GM23338 (cell line): ENCODE results near the gene ITPR2. TPM values are rescaled to one million over a fixed set of nuclear protein-coding genes. Genes with fewer than 3 reads are reported as not detected.
"Not testable (repeated sequence)": the region's sequence is repeated elsewhere in the genome, so short reads cannot be mapped to it uniquely, and the experiment has no call there.

ENCODE experiments used
- ATAC-seq: fragments of 200-7000 bp; cut with Tn5 transposase; 3 replicates; pipeline ENCODE4 v1.9.1; 2020
- DNase-seq: peaks from one replicate; pipeline ENCODE4 v3.0.0-alpha.2; 2015; ENCODE audit warnings: low spot score
- H2AFZ ChIP-seq: fragments of 200-600 bp; sonication (generic); 2 replicates; pipeline ENCODE4 v1.8.0; 2016; ENCODE audit warnings: antibody characterized with exemption, mild to moderate bottlenecking, moderate library complexity
- H3F3A ChIP-seq: fragments of 200-600 bp; sonication (generic); replicated peaks from 2 replicates; pipeline ENCODE4 v1.8.0; 2017; ENCODE audit warnings: antibody characterized with exemption, mixed run types, low read depth
- H3K27ac ChIP-seq: fragments of 200-600 bp; sonication (generic); 2 replicates; pipeline ENCODE4 v1.6.1; 2016; ENCODE audit warnings: low read depth
- H3K27me3 ChIP-seq: fragments of 200-600 bp; sonication (generic); 2 replicates; pipeline ENCODE4 v1.8.0; 2016; ENCODE audit warnings: mild to moderate bottlenecking, mixed run types, moderate library complexity; ENCODE audit not compliant: insufficient read depth
- H3K36me3 ChIP-seq: fragments of 200-600 bp; sonication (generic); 2 replicates; pipeline ENCODE4 v1.8.0; 2016; ENCODE audit warnings: mild to moderate bottlenecking; ENCODE audit not compliant: insufficient read depth
- H3K4me1 ChIP-seq: fragments of 200-600 bp; sonication (generic); 2 replicates; pipeline ENCODE4 v1.8.0; 2016; ENCODE audit warnings: mild to moderate bottlenecking, moderate library complexity; ENCODE audit not compliant: insufficient read depth
- H3K4me2 ChIP-seq: fragments of 200-600 bp; sonication (generic); 2 replicates; pipeline ENCODE4 v1.7.1; 2017; ENCODE audit warnings: mixed run types
- H3K4me3 ChIP-seq: fragments of 200-600 bp; sonication (generic); 2 replicates; pipeline ENCODE4 v1.6.1; 2016; ENCODE audit warnings: mixed run types
- H3K79me2 ChIP-seq: fragments of 200-600 bp; sonication (generic); replicated peaks from 2 replicates; pipeline ENCODE4 v1.8.0; 2017; ENCODE audit warnings: mild to moderate bottlenecking; ENCODE audit not compliant: insufficient read depth
- H3K9me2 ChIP-seq: fragments of 200-600 bp; sonication (generic); 2 replicates; pipeline ENCODE4 v1.8.0; 2017; ENCODE audit not compliant: insufficient read depth
- H4K20me1 ChIP-seq: fragments of 200-600 bp; sonication (generic); replicated peaks from 2 replicates; pipeline ENCODE4 v1.8.0; 2017; ENCODE audit warnings: mild to moderate bottlenecking; ENCODE audit not compliant: insufficient read depth
- H3K27ac Mint-ChIP-seq: 2 replicates; pipeline ENCODE4 v1.8.0; 2020; ENCODE audit warnings: inconsistent platforms, mild to moderate bottlenecking, moderate library complexity, mixed read lengths
- H3K27me3 Mint-ChIP-seq: 3 replicates; pipeline ENCODE4 v1.8.0; 2022; ENCODE audit warnings: low read depth, mild to moderate bottlenecking, moderate library complexity, mixed read lengths, inconsistent platforms; ENCODE audit not compliant: insufficient read depth, poor library complexity
- H3K36me3 Mint-ChIP-seq: 3 replicates; pipeline ENCODE4 v1.8.0; 2021; ENCODE audit warnings: low read depth, mild to moderate bottlenecking, inconsistent platforms, moderate library complexity, mixed read lengths
- H3K4me1 Mint-ChIP-seq: 3 replicates; pipeline ENCODE4 v1.8.0; 2020; ENCODE audit warnings: mild to moderate bottlenecking, inconsistent platforms, mixed read lengths
- H3K4me3 Mint-ChIP-seq: 3 replicates; pipeline ENCODE4 v1.8.0; 2021; ENCODE audit warnings: moderate library complexity, mild to moderate bottlenecking, inconsistent platforms, mixed read lengths
- H3K9me3 Mint-ChIP-seq: 3 replicates; pipeline ENCODE4 v1.8.0; 2020; ENCODE audit warnings: moderate library complexity, mild to moderate bottlenecking, inconsistent platforms, mixed read lengths
- CREB1 ChIP-seq: fragments of 250-450 bp; sonication (Bioruptor Pico); IDR thresholded peaks from 2 replicates; pipeline ENCODE4 v1.5.0; 2020; ENCODE audit warnings: low read depth, mild to moderate bottlenecking, moderate library complexity
- EZH2phosphoT487 ChIP-seq: fragments of 200-600 bp; sonication (generic); IDR thresholded peaks from one replicate; pipeline ENCODE4 v1.8.1; 2018; ENCODE audit warnings: antibody characterized with exemption; ENCODE audit not compliant: unreplicated experiment
- NANOG ChIP-seq: IDR thresholded peaks from 2 replicates; pipeline ENCODE4 v1.6.1; 2016; ENCODE audit warnings: antibody characterized with exemption, borderline replicate concordance
- STAT1 ChIP-seq: IDR thresholded peaks from one replicate; pipeline ENCODE4 v1.6.1; 2016; ENCODE audit warnings: antibody characterized with exemption; ENCODE audit not compliant: unreplicated experiment
- ZNF114 ChIP-seq: fragments of 250-450 bp; sonication (Bioruptor Pico); IDR thresholded peaks from 2 replicates; pipeline ENCODE4 v1.5.0; 2020; ENCODE audit warnings: mild to moderate bottlenecking, moderate library complexity
- polyA plus RNA-seq: library from polyadenylated mRNA; unstranded; fragments of >200 nt; fragmentation: Nextera tagmentation; extraction: Ambion mirVana; gene quantifications from 2 replicates; pipeline ENCODE4 v1.2.1, GENCODE V29; 2016
- total RNA-seq: library from RNA; depleted of rRNA; stranded (reverse); fragments of >200 nt; shearing (Covaris generic); gene quantifications from 2 replicates; pipeline ENCODE4 v1.2.3, GENCODE V29; 2014
- TF ChIP-seq, protein P1 (sequence below): IDR thresholded peaks from one replicate; pipeline ENCODE4 v1.6.1; 2018; ENCODE audit warnings: antibody characterized with exemption; ENCODE audit not compliant: unreplicated experiment
- TF ChIP-seq, protein P2 (sequence below): fragments of 250-450 bp; sonication (Bioruptor Pico); IDR thresholded peaks from 2 replicates; pipeline ENCODE4 v1.5.0; 2020; ENCODE audit warnings: mild to moderate bottlenecking, moderate library complexity
- TF ChIP-seq, protein P3 (sequence below), 2 experiments: fragments of 200-600 bp in 1 of 2; sonication (generic) in 1 of 2; conservative IDR thresholded peaks; 2 replicates each; pipeline versions ENCODE4 v1.5.1 to v1.6.1; 2016 to 2017; ENCODE audit warnings: antibody characterized with exemption in 2 of 2, low read depth in 2 of 2, mild to moderate bottlenecking in 2 of 2, moderate library complexity in 1 of 2
- TF ChIP-seq, protein P4 (sequence below): IDR thresholded peaks from 2 replicates; pipeline ENCODE4 v1.6.1; 2016; ENCODE audit warnings: antibody characterized with exemption

Gene ITPR2
- total and polyA plus RNA-seq, 2 experiments from 2014 or later: 44.5 to 65.2 TPM

DNA sequence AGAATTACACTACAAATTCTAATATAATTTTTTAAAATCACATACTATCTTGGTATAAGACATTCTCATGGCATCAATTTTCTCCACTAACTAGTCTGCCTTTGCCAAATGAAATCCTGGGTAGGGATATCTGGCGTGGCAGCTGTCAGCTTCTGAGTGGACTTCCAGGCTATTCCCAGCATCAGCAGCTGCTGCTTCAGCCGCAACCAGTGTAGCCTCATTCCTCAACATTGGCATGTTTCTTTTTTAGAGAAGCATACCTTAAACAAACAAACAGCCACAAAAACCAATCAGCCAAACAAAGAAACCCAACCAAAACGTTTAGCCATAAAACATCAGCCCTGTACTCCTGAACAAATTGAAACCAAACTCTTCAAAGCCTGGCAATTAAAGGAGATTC is 401.8 kb downstream of the ITPR2 start:
- no peaks in the 10 kb centered on the region for H3K79me2 ChIP-seq
- peaks cover 1% of the 10 kb centered on the region; the same call in 1 of the 2 replicates for H3K4me1 ChIP-seq
- H4K20me1 ChIP-seq: no peaks in the 10 kb centered on the region
- no peak overlapping the region for H2AFZ ChIP-seq
- Mint-ChIP-seq H3K36me3 (peaks cover 3% of the 10 kb centered on the region; the same call in 1 of the 3 replicates), H3K9me3 (no peaks in the 10 kb centered on the region), H3K27me3 (no peaks in the 10 kb centered on the region), H3K4me3 (no peak overlapping the region), H3K27ac (peak overlapping the region; percentile 56; the same call in 1 of the 2 replicates), H3K4me1 (no peaks in the 10 kb centered on the region; the same call in 1 of the 3 replicates)
- no peak overlapping the region for H3K4me3 ChIP-seq
- no peak overlapping the region for H3K27ac ChIP-seq
- no peaks in the 10 kb centered on the region for H3K9me2 ChIP-seq
- H3K36me3 ChIP-seq: no peaks in the 10 kb centered on the region; the same call in none of the 2 replicates
- no peak for ATAC-seq
- H3F3A ChIP-seq: no peaks in the 10 kb centered on the region
- TF ChIP-seq STAT1 (no peak), ZNF114 (CRISPR knock-in tag) (no peak), CREB1 (no peak), NANOG (no peak), EZH2phosphoT487 (no peak)
- TF ChIP-seq, protein P1, sequence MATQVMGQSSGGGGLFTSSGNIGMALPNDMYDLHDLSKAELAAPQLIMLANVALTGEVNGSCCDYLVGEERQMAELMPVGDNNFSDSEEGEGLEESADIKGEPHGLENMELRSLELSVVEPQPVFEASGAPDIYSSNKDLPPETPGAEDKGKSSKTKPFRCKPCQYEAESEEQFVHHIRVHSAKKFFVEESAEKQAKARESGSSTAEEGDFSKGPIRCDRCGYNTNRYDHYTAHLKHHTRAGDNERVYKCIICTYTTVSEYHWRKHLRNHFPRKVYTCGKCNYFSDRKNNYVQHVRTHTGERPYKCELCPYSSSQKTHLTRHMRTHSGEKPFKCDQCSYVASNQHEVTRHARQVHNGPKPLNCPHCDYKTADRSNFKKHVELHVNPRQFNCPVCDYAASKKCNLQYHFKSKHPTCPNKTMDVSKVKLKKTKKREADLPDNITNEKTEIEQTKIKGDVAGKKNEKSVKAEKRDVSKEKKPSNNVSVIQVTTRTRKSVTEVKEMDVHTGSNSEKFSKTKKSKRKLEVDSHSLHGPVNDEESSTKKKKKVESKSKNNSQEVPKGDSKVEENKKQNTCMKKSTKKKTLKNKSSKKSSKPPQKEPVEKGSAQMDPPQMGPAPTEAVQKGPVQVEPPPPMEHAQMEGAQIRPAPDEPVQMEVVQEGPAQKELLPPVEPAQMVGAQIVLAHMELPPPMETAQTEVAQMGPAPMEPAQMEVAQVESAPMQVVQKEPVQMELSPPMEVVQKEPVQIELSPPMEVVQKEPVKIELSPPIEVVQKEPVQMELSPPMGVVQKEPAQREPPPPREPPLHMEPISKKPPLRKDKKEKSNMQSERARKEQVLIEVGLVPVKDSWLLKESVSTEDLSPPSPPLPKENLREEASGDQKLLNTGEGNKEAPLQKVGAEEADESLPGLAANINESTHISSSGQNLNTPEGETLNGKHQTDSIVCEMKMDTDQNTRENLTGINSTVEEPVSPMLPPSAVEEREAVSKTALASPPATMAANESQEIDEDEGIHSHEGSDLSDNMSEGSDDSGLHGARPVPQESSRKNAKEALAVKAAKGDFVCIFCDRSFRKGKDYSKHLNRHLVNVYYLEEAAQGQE: no peak
- TF ChIP-seq, protein P2, sequence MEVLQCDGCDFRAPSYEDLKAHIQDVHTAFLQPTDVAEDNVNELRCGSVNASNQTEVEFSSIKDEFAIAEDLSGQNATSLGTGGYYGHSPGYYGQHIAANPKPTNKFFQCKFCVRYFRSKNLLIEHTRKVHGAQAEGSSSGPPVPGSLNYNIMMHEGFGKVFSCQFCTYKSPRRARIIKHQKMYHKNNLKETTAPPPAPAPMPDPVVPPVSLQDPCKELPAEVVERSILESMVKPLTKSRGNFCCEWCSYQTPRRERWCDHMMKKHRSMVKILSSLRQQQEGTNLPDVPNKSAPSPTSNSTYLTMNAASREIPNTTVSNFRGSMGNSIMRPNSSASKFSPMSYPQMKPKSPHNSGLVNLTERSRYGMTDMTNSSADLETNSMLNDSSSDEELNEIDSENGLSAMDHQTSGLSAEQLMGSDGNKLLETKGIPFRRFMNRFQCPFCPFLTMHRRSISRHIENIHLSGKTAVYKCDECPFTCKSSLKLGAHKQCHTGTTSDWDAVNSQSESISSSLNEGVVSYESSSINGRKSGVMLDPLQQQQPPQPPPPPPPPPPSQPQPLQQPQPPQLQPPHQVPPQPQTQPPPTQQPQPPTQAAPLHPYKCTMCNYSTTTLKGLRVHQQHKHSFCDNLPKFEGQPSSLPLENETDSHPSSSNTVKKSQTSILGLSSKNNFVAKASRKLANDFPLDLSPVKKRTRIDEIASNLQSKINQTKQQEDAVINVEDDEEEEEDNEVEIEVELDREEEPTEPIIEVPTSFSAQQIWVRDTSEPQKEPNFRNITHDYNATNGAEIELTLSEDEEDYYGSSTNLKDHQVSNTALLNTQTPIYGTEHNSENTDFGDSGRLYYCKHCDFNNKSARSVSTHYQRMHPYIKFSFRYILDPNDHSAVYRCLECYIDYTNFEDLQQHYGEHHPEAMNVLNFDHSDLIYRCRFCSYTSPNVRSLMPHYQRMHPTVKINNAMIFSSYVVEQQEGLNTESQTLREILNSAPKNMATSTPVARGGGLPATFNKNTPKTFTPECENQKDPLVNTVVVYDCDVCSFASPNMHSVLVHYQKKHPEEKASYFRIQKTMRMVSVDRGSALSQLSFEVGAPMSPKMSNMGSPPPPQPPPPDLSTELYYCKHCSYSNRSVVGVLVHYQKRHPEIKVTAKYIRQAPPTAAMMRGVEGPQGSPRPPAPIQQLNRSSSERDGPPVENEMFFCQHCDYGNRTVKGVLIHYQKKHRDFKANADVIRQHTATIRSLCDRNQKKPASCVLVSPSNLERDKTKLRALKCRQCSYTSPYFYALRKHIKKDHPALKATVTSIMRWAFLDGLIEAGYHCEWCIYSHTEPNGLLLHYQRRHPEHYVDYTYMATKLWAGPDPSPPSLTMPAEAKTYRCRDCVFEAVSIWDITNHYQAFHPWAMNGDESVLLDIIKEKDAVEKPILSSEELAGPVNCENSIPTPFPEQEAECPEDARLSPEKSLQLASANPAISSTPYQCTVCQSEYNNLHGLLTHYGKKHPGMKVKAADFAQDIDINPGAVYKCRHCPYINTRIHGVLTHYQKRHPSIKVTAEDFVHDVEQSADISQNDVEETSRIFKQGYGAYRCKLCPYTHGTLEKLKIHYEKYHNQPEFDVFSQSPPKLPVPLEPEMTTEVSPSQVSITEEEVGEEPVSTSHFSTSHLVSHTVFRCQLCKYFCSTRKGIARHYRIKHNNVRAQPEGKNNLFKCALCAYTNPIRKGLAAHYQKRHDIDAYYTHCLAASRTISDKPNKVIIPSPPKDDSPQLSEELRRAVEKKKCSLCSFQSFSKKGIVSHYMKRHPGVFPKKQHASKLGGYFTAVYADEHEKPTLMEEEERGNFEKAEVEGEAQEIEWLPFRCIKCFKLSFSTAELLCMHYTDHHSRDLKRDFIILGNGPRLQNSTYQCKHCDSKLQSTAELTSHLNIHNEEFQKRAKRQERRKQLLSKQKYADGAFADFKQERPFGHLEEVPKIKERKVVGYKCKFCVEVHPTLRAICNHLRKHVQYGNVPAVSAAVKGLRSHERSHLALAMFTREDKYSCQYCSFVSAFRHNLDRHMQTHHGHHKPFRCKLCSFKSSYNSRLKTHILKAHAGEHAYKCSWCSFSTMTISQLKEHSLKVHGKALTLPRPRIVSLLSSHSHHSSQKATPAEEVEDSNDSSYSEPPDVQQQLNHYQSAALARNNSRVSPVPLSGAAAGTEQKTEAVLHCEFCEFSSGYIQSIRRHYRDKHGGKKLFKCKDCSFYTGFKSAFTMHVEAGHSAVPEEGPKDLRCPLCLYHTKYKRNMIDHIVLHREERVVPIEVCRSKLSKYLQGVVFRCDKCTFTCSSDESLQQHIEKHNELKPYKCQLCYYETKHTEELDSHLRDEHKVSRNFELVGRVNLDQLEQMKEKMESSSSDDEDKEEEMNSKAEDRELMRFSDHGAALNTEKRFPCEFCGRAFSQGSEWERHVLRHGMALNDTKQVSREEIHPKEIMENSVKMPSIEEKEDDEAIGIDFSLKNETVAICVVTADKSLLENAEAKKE (CRISPR knock-in tag): no peak
- TF ChIP-seq, protein P3, sequence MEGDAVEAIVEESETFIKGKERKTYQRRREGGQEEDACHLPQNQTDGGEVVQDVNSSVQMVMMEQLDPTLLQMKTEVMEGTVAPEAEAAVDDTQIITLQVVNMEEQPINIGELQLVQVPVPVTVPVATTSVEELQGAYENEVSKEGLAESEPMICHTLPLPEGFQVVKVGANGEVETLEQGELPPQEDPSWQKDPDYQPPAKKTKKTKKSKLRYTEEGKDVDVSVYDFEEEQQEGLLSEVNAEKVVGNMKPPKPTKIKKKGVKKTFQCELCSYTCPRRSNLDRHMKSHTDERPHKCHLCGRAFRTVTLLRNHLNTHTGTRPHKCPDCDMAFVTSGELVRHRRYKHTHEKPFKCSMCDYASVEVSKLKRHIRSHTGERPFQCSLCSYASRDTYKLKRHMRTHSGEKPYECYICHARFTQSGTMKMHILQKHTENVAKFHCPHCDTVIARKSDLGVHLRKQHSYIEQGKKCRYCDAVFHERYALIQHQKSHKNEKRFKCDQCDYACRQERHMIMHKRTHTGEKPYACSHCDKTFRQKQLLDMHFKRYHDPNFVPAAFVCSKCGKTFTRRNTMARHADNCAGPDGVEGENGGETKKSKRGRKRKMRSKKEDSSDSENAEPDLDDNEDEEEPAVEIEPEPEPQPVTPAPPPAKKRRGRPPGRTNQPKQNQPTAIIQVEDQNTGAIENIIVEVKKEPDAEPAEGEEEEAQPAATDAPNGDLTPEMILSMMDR (conservative IDR thresholded peaks at IDR 0.05; ENCODE audit: low read depth in 2 of 2): no peak
- TF ChIP-seq, protein P4, sequence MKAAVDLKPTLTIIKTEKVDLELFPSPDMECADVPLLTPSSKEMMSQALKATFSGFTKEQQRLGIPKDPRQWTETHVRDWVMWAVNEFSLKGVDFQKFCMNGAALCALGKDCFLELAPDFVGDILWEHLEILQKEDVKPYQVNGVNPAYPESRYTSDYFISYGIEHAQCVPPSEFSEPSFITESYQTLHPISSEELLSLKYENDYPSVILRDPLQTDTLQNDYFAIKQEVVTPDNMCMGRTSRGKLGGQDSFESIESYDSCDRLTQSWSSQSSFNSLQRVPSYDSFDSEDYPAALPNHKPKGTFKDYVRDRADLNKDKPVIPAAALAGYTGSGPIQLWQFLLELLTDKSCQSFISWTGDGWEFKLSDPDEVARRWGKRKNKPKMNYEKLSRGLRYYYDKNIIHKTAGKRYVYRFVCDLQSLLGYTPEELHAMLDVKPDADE: no peak
- DNase-seq: no peak
- H3K27me3 ChIP-seq: no peaks in the 10 kb centered on the region
- no peak overlapping the region for H3K4me2 ChIP-seq

DNA sequence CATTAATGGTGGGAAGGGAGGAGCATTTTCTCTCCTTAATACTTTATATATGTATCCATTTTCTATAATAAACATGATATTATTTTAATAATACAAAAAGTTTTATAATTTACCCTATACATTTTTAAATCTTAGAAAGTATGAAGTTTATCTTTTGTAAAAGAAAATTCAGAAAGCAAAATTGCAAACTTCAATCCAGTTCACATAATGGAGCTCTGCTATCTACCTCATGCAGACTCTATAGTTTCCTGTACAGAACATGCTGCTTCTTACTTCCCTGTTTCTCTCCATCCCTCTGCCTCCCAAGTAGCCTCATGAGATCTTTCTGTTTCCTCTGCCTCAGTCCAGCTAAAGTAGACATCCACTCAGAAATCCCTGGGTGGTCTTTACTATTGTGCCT is 402.4 kb downstream of the ITPR2 start:
- H3K4me3 ChIP-seq, ATAC-seq, H3K27ac ChIP-seq, H3K79me2 ChIP-seq, DNase-seq, H3K4me2 ChIP-seq, H3K4me1 Mint-ChIP-seq, H2AFZ ChIP-seq, H3K9me3 Mint-ChIP-seq, H3K4me3 Mint-ChIP-seq, H3K27ac Mint-ChIP-seq, H3F3A ChIP-seq, H3K36me3 Mint-ChIP-seq, H3K4me1 ChIP-seq, H3K27me3 ChIP-seq, H3K27me3 Mint-ChIP-seq, H4K20me1 ChIP-seq, H3K9me2 ChIP-seq, H3K36me3 ChIP-seq: not testable (repeated sequence)
